WTC11 (cell line): ENCODE data around the gene DUSP18.
"Not testable (repeated sequence)": the region's sequence is repeated elsewhere in the genome, so short reads cannot be mapped to it uniquely, and the experiment has no call there.

Source experiments
- ATF1 ChIP-seq: sonication (generic); formaldehyde crosslinking; IDR thresholded peaks from 2 replicates; pipeline ENCODE4 v1.8.1; 2023; ENCODE audit warnings: mild to moderate bottlenecking, moderate library complexity, missing genetic modification reagents
- CREB1 ChIP-seq: sonication (generic); formaldehyde crosslinking; IDR thresholded peaks from 2 replicates; pipeline ENCODE4 v1.8.0; 2023; ENCODE audit warnings: mild to moderate bottlenecking, missing genetic modification reagents
- CTCF ChIP-seq: fragments of 200-600 bp; IDR thresholded peaks from 2 replicates; pipeline ENCODE4 v1.8.0; 2022; ENCODE audit warnings: antibody characterized with exemption
- MAX ChIP-seq: sonication (generic); formaldehyde crosslinking; IDR thresholded peaks from 2 replicates; pipeline ENCODE4 v1.8.0; 2022; ENCODE audit warnings: mild to moderate bottlenecking, missing genetic modification reagents
- TEAD1 ChIP-seq: sonication (generic); formaldehyde crosslinking; IDR thresholded peaks from 2 replicates; pipeline ENCODE4 v1.8.0; 2022; ENCODE audit warnings: mild to moderate bottlenecking, missing genetic modification reagents
- ZBTB21 ChIP-seq: sonication (generic); formaldehyde crosslinking; IDR thresholded peaks from 2 replicates; pipeline ENCODE4 v1.8.1; 2023; ENCODE audit warnings: mild to moderate bottlenecking, missing genetic modification reagents, borderline replicate concordance

GRCh38 chr22:30676565-30676964, 8.9 kb upstream of the DUSP18 start:
- TF ChIP-seq TEAD1 (CRISPR knock-in tag); ZBTB21 (CRISPR knock-in tag); MAX; CREB1; CTCF; ATF1 (CRISPR knock-in tag): not testable (repeated sequence)
